Breast epithelium (tissue), 3 donors: Measurements from ENCODE around the gene DNASE2.

Experiments used
- POLR2A ChIP-seq: fragments of 450-650 bp; IDR thresholded peaks from one replicate; pipeline ENCODE4 v1.6.1; 2016; ENCODE audit warnings: antibody characterized with exemption, mild to moderate bottlenecking, moderate library complexity
- POLR2AphosphoS5 ChIP-seq, 3 donors: sonication (generic); formaldehyde crosslinking; IDR thresholded peaks; one replicate each; pipeline ENCODE4 v1.6.1; 2017; ENCODE audit warnings: antibody characterized with exemption in 3 of 3
- TF ChIP-seq, protein P1 (sequence below), 3 donors: fragments of 450-650 bp; IDR thresholded peaks; one replicate each; pipeline ENCODE4 v1.5.1; 2016 to 2017; ENCODE audit warnings: antibody characterized with exemption in 3 of 3, mild to moderate bottlenecking in 3 of 3, moderate library complexity in 3 of 3

GRCh38 chr19:12864721-12865715, 16.2 kb downstream of the DNASE2 start:
- TF ChIP-seq, protein P1, sequence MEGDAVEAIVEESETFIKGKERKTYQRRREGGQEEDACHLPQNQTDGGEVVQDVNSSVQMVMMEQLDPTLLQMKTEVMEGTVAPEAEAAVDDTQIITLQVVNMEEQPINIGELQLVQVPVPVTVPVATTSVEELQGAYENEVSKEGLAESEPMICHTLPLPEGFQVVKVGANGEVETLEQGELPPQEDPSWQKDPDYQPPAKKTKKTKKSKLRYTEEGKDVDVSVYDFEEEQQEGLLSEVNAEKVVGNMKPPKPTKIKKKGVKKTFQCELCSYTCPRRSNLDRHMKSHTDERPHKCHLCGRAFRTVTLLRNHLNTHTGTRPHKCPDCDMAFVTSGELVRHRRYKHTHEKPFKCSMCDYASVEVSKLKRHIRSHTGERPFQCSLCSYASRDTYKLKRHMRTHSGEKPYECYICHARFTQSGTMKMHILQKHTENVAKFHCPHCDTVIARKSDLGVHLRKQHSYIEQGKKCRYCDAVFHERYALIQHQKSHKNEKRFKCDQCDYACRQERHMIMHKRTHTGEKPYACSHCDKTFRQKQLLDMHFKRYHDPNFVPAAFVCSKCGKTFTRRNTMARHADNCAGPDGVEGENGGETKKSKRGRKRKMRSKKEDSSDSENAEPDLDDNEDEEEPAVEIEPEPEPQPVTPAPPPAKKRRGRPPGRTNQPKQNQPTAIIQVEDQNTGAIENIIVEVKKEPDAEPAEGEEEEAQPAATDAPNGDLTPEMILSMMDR (IDR thresholded peaks at IDR 0.05): peak in 1 of 3 donors; percentile 25
- no peak for TF ChIP-seq POLR2AphosphoS5 (IDR thresholded peaks at IDR 0.05)
- no peak for TF ChIP-seq POLR2A
